ENCODE measurements around the gene OR5H2. TPM values are rescaled to one million over a fixed set of nuclear protein-coding genes. Genes with fewer than 3 reads are reported as not detected.

The OR5H2 gene
- total and polyA plus RNA-seq, 2 donors (not counting 3 experiments of a cell fraction or from before 2014, with no cell fraction given) = not detected

GRCh38 chr3:98233468-98233867 is 48.8 kb upstream of the OR5H2 start:
- POLR2A ChIA-PET = no interaction called here
- intact Hi-C loops (cut with micrococcal nuclease) = no loop called here
- no peaks in the 10 kb centered on the region for H3K4me1 ChIP-seq (ENCODE audit: control insufficient read depth, extremely low read depth, insufficient read depth, low read length)
- DNase-seq (ENCODE audit: low read depth, low spot score) = no peak
- H3K27ac ChIP-seq (ENCODE audit: insufficient read depth, low read depth, low read length) = no peak overlapping the region
- no peaks in the 10 kb centered on the region for H3K27me3 ChIP-seq (ENCODE audit: control insufficient read depth in 2 of 2, insufficient read depth in 2 of 2, low read length in 2 of 2)
- no peaks in the 10 kb centered on the region for H3K36me3 ChIP-seq (ENCODE audit: control insufficient read depth in 2 of 2, extremely low read depth in 1 of 2, insufficient read depth in 2 of 2, low read length in 2 of 2)
- no TSS peak for BruUV-seq (replicated peaks)
- no peak overlapping the region for H3K9ac ChIP-seq (replicated peaks; ENCODE audit: extremely low read depth, insufficient read depth, low read length)
- no peaks in the 10 kb centered on the region for H3K9me3 ChIP-seq (replicated peaks; ENCODE audit: control insufficient read depth, insufficient read depth, low read length)
- no peak overlapping the region for H3K4me2 ChIP-seq (ENCODE audit: insufficient read depth, low read length)
- H3K79me2 ChIP-seq (ENCODE audit: control insufficient read depth, insufficient read depth, low read length) = no peaks in the 10 kb centered on the region
- H3K4me3 ChIP-seq (replicated peaks in 1 of 3; ENCODE audit: insufficient read depth in 1 of 3, low read depth in 1 of 3, low read length in 3 of 3) = no peak overlapping the region
- FAIRE-seq = no peak
- H2AFZ ChIP-seq (ENCODE audit: low read depth, low read length) = no peak overlapping the region
- H3K9me1 ChIP-seq (replicated peaks; ENCODE audit: control insufficient read depth, extremely low read depth, insufficient read depth, low read length) = no peaks in the 10 kb centered on the region
- no peaks in the 10 kb centered on the region for H4K20me1 ChIP-seq (replicated peaks; ENCODE audit: control insufficient read depth, extremely low read depth, insufficient read depth, low read length)
- TF ChIP-seq MAX (IDR thresholded peaks at IDR 0.05; ENCODE audit: insufficient read depth, insufficient read length) = no peak
- no peak for TF ChIP-seq JUN (IDR thresholded peaks at IDR 0.05; ENCODE audit: borderline replicate concordance, insufficient read depth, insufficient read length, low read depth)
- no peak for TF ChIP-seq GATA2 (IDR thresholded peaks at IDR 0.05; ENCODE audit: insufficient read depth, insufficient read length, low read depth, low read length)
- TF ChIP-seq EZH2 (IDR thresholded peaks at IDR 0.05; ENCODE audit: borderline replicate concordance, low read depth, low read length, severe bottlenecking) = no peak
- no peak for TF ChIP-seq FOS (IDR thresholded peaks at IDR 0.05; ENCODE audit: borderline replicate concordance, insufficient read depth, low read length)
- no peak for TF ChIP-seq CTCF (IDR thresholded peaks at IDR 0.05; ENCODE audit: extremely low read depth in 1 of 2, insufficient read depth in 1 of 2, low read depth in 1 of 2, low read length in 2 of 2)
- TF ChIP-seq POLR2AphosphoS5 (IDR thresholded peaks at IDR 0.05; ENCODE audit: insufficient read depth, low read depth, low read length) = no peak
- no peak for TF ChIP-seq POLR2A (IDR thresholded peaks at IDR 0.05; ENCODE audit: low read depth, low read length)
- no peak for TF ChIP-seq MYC (IDR thresholded peaks at IDR 0.05; ENCODE audit: low read depth, low read length)
- CTCF ChIA-PET = no interaction called here
- dilution Hi-C loops (cut with MboI; ENCODE audit: extremely low pct_ligation_motif_present, low sequenced_read_pairs) = no loop called here

All from endothelial cell of umbilical vein (primary cell).